DOHH2 (cell line): ENCODE measurements around the gene TSR1.

Experiments
- CTCF ChIP-seq: fragments of 200-600 bp; sonication (generic); IDR thresholded peaks from one replicate; pipeline ENCODE4 v1.5.1; 2014; ENCODE audit warnings: antibody characterized with exemption, mild to moderate bottlenecking, low read depth, low read length; ENCODE audit not compliant: poor library complexity, severe bottlenecking
- EZH2phosphoT487 ChIP-seq: fragments of 200-600 bp; sonication (generic); IDR thresholded peaks from 2 replicates; pipeline ENCODE4 v1.6.1; 2017; ENCODE audit warnings: borderline replicate concordance, mild to moderate bottlenecking, antibody characterized with exemption, low read length, moderate library complexity, mixed read lengths

DNA sequence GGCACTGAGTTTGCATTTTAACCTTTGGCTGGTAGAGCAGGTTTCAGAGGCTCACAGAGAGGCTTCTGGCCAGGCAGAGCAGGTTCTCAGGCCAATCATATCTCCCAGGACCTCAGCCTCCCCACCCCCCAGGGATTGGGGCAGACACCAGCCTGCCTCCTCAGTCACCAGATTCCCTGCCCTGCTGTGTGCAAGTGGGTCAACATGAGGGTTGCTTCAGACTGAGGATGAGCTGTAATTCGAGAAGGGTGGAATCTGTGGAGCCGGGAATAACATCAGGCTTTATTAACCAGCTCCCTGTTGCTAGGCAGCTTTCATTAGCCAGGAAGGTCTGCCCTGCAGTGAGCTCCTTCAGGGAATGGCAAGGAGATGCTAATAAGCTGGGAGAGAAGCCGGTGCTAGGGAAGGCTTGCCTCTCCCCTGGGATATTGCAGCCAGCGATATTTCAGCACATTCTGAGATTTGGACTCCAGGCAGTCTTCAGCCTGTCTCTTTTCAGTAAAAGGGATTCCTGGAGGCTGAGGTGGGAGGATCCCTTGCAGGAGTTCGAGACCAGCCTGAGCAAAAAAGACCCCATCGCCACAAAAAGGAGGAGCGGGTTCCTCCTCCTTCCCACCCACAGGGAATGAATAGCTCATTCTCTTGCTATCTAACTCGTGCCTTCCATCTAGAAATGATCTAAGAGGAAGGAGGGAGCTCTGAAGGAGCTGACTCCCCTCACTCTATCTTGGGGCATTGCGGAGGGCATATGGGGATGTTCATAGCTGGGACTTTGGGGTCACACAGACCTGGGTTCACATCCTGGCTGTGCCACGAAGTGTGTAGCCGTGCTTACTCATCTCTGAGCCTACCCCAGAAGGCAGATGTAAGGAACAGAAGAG, 11.8 kb upstream of the TSR1 start:
- TF ChIP-seq CTCF, result no peak
- TF ChIP-seq EZH2phosphoT487, result no peak
